Measurements from ENCODE around the gene SLC2A2.

The SLC2A2 gene

DNA sequence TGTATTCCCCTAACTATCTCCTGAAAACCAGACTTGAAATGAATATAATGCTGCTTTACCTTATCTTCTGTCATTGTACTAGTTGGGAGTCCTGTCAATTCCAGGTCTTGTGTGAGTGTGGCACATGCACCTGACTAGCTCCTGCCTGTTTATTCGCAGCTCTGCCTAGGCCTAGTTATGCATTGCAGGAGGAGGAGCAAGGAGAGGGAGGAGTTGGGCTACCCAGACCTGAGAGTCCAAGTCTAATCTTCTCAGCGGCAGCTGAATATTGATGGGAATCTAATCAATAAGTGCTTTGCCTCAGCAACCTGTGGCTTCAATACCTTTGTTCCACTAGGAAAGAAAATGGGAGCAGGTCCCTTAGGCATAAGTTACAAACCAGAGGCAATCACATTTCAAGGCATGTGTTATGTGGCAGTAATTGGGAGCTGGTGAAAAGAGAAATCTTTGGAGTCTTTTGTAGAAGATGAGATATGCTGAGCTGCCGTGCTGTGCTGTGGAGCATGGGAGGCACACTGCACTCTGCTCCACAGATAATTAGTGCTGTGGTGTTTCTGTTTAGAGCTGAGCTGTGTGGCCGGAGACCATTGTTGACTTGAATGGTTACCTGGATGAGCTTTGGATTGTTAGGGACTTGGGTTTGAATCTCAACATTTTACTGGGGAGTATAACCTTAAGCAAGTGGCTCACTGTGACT is at the start of gene SLC2A2:
Gene SLC2A2 (minus strand): TSS at position 124 of the 697 bp plus-strand sequence. CDS start 50 bp downstream, at position 74.
- no peak for TF ChIP-seq CTCF (IDR thresholded peaks at IDR 0.05; ENCODE audit: unreplicated experiment in 3 of 3)
- peaks cover 8% of the 10 kb centered on the region for H3K27me3 Mint-ChIP-seq (ENCODE audit: low read depth)
- H3K4me1 Mint-ChIP-seq, result no peaks in the 10 kb centered on the region
- H3K36me3 Mint-ChIP-seq (ENCODE audit: low read depth), result no peaks in the 10 kb centered on the region
- H3K27ac Mint-ChIP-seq, result peak within 1 kb of the TSS; percentile 10 to 53 (median 37)
- no peaks in the 10 kb centered on the region for H3K9me3 Mint-ChIP-seq
- H3K4me3 Mint-ChIP-seq, result no peak within 1 kb of the TSS

DNA sequence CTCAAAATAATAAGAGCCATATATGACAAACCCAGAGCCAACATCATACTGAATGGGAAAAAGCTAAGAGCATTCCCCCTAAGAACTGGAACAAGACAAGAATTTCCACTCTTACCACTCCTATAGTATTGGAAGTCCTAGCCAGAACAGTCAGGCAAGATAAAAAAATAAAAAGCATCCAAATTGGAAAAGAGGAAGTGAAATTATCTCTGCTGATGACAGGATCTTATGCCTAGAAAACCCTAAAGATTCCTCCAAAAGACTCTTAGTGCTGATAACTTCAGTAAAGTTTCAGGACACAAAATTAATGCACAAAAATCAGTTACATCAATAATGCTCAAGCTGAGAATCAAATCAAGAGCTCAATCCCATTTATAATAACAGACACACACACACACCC is 45.9 kb upstream of the SLC2A2 start:
- H3K27ac Mint-ChIP-seq, result no peak overlapping the region
- H3K4me3 Mint-ChIP-seq, result no peak overlapping the region
- H3K36me3 Mint-ChIP-seq (ENCODE audit: low read depth), result peaks cover 31% of the 10 kb centered on the region
- H3K4me1 Mint-ChIP-seq, result no peaks in the 10 kb centered on the region
- no peaks in the 10 kb centered on the region for H3K27me3 Mint-ChIP-seq (ENCODE audit: low read depth)
- no peak for TF ChIP-seq CTCF (IDR thresholded peaks at IDR 0.05; ENCODE audit: unreplicated experiment in 3 of 3)
- no peaks in the 10 kb centered on the region for H3K9me3 Mint-ChIP-seq

- TF ChIP-seq CTCF (IDR thresholded peaks at IDR 0.05; ENCODE audit: unreplicated experiment in 3 of 3), result no peak
- Mint-ChIP-seq H3K27ac (no peak overlapping the region), H3K9me3 (no peaks in the 10 kb centered on the region), H3K27me3 (ENCODE audit: low read depth) (no peaks in the 10 kb centered on the region), H3K36me3 (ENCODE audit: low read depth) (peaks cover 43% of the 10 kb centered on the region), H3K4me1 (no peaks in the 10 kb centered on the region), H3K4me3 (no peak overlapping the region)
These were observed 42.1 kb upstream of the SLC2A2 start for GRCh38 chr3:171068658-171069057.

DNA sequence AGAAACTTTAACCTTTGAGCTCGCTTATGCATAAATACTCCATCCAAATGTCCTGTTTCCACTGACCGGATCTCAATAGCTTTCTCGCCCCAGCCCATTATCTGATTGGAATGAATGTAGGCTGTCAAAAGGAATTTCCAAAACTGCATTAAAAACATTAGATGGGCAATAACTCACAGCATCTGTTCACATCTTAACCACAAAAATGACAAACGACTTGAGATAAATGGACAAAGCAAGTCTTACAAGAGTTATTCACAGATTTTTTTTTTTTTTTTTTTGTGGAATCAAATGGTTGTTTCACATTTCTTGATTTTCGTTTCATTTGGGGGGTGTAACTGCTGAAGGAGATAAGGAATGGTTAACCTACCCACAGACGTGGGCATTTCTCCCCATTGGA is 39.7 kb upstream of the SLC2A2 start:
- H3K27me3 Mint-ChIP-seq (ENCODE audit: low read depth), result no peaks in the 10 kb centered on the region
- no peak overlapping the region for H3K27ac Mint-ChIP-seq
- H3K9me3 Mint-ChIP-seq, result no peaks in the 10 kb centered on the region
- peaks cover 40% of the 10 kb centered on the region for H3K36me3 Mint-ChIP-seq (ENCODE audit: low read depth)
- H3K4me3 Mint-ChIP-seq, result no peak overlapping the region
- no peak for TF ChIP-seq CTCF (IDR thresholded peaks at IDR 0.05; ENCODE audit: unreplicated experiment in 3 of 3)
- no peaks in the 10 kb centered on the region for H3K4me1 Mint-ChIP-seq

DNA sequence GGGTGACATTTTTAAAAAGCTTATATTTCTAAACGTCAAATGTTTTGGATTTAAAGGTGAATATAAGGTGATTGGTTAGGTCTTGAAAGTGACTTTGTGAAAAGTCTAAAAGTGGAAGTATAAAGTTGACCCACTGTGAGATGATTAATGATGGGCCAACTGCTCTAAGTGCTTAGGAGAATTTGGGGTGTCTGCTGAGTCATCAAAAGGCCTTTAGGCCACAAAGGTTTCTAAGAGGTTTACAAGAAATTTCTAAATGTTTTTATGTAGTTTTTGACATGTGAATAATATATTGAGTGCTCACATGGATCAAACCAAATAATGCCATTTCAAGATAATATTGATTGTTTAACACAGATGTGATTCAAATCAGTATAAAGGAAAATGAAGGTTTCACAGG is 39.2 kb upstream of the SLC2A2 start:
- TF ChIP-seq CTCF (IDR thresholded peaks at IDR 0.05; ENCODE audit: unreplicated experiment in 3 of 3), result no peak
- H3K4me1 Mint-ChIP-seq, result no peaks in the 10 kb centered on the region
- H3K27me3 Mint-ChIP-seq (ENCODE audit: low read depth), result no peaks in the 10 kb centered on the region
- H3K27ac Mint-ChIP-seq, result no peak overlapping the region
- H3K4me3 Mint-ChIP-seq, result no peak overlapping the region
- peaks cover 40% of the 10 kb centered on the region for H3K36me3 Mint-ChIP-seq (ENCODE audit: low read depth)
- no peaks in the 10 kb centered on the region for H3K9me3 Mint-ChIP-seq

- Mint-ChIP-seq H3K27ac (no peak overlapping the region), H3K36me3 (ENCODE audit: low read depth) (peaks cover 29% of the 10 kb centered on the region), H3K9me3 (no peaks in the 10 kb centered on the region), H3K4me1 (no peaks in the 10 kb centered on the region), H3K4me3 (no peak overlapping the region), H3K27me3 (ENCODE audit: low read depth) (no peaks in the 10 kb centered on the region)
- no peak for TF ChIP-seq CTCF (IDR thresholded peaks at IDR 0.05; ENCODE audit: unreplicated experiment in 3 of 3)
These were observed 37.9 kb upstream of the SLC2A2 start for GRCh38 chr3:171064461-171064860.

Measured in nephron (organoid).